H1 (cell line): ENCODE data around the gene HEBP2. TPM values are rescaled to one million over a fixed set of nuclear protein-coding genes. Genes with fewer than 3 reads are reported as not detected.

ENCODE experiments used
- ASH2L ChIP-seq: fragments of 200-600, 300-600 bp; sonication (generic); IDR thresholded peaks from one replicate; pipeline ENCODE4 v1.7.1; 2017; ENCODE audit warnings: low read length
- microRNA-seq, 2 experiments: library from miRNA; unstranded; fragments of <30 nt; microRNA quantifications; one replicate each; pipeline versions ENCODE4 to v1.2.0, GENCODE V29; 2016 to 2020; ENCODE audit warnings: borderline microRNAs expressed in 2 of 2, borderline number of aligned reads in 2 of 2, borderline replicate concordance in 1 of 2
- polyA plus RNA-seq, 7 experiments: library from polyadenylated mRNA; depleted of rRNA in 3 of 7; stranded (reverse) in 5 of 7; unstranded in 2 of 7; fragments of >200 nt in 5 of 7; fragments of 200-250 nt in 2 of 7; gene quantifications; 1 replicate in 5 of 7; 2 replicates in 1 of 7; 4 replicates in 1 of 7; pipeline versions ENCODE4 v1.2.1 to v1.2.3, GENCODE V29; 2011 to 2013; ENCODE audit warnings: missing spikeins in 2 of 7, mixed read lengths in 2 of 7
- small RNA-seq: library from polyadenylated mRNA; stranded (forward); fragments of <200 nt; extraction: miRNeasy Mini kit (QIAGEN cat#:217004); gene quantifications from one replicate; pipeline ENCODE3, GENCODE V24; 2013; ENCODE audit not compliant: insufficient read depth
- total RNA-seq: library from RNA; stranded (reverse); fragmentation: NEBNext Ultra II Directional; extraction: Animal tissue kit (Norgen Biotek cat#: 25700); gene quantifications from 2 replicates; pipeline ENCODE4 v1.2.1, GENCODE V29; 2021

The HEBP2 gene
- total and polyA plus RNA-seq, 2 of the 8 experiments (the other 6 are each of a cell fraction or from before 2014, with no cell fraction given) = 6.5 to 37.9 TPM

DNA sequence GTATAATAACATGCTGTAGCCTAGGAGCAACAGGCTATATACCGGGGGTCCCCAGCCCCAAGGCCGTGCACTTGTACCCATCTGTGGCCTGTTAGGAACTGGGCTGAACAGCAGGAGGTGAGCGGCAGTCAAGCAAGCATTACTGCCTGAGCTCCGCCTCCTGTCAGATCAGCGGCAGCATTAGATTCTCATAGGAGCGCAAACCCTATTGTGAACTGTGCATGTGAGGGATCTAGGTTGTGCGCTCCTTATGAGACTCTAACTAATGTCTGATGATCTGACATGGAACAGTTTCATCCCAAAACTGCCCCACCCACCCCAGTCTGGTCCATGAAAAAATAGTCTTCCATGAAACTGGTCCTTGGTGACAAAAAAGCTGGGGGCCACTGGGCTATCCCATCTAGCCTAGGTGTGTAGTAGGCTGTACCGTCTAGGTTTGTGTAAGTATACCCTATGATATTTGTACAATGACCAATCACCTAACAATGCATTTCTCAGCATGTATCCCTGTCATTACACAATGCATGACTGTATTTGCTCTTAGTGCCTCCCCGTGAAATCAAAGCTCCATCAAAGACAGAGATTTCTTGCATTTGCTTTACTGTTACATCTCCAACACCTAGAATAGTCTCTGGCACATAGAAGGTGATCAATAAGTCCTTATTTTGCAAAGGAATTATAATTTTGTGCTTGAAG is 64.4 kb downstream of the HEBP2 start (continued):
- no peak for TF ChIP-seq ASH2L

Small RNAs within 50 kb of the gene (microRNA-seq; reads per million reads assigned to microRNA genes)
- 0.69 to 1.0 reads per million in 2 experiments for gene MIR3145

Small RNAs within 50 kb of the gene (small RNA-seq; reads per million reads assigned to genes)
- gene AL031003.1 = not detected
- gene AL391669.1 = not detected
- gene MIR3145 = 5.3 reads per million, percentile 64 among the genes with 10 or more reads in this experiment

Other genes starting within 250 kb of the HEBP2 start
- 22.9 and 23.2 TPM in 2 replicates for gene ARFGEF3, start 242.3 kb upstream of the HEBP2 start, total RNA-seq
- 5.6 and 5.8 TPM in 2 replicates for gene ARFGEF3, start 242.3 kb upstream of the HEBP2 start, polyA plus RNA-seq (2011; rRNA removed)
- not detected in 2 replicates for gene PBOV1, start 185.7 kb upstream of the HEBP2 start, total RNA-seq
- not detected in 2 replicates for gene PBOV1, start 185.7 kb upstream of the HEBP2 start, polyA plus RNA-seq (2011; rRNA removed)
- not detected in 2 replicates for gene SMIM28, start 26.3 kb upstream of the HEBP2 start, total RNA-seq
- gene SMIM28, start 26.3 kb upstream of the HEBP2 start, polyA plus RNA-seq (2011; rRNA removed) = not detected in 2 replicates
- gene NHSL1, start 95.3 kb downstream of the HEBP2 start, total RNA-seq = 27.2 and 32.4 TPM in 2 replicates
- 7.2 and 12.5 TPM in 2 replicates for gene NHSL1, start 95.3 kb downstream of the HEBP2 start, polyA plus RNA-seq (2011; rRNA removed)